GM18505 (cell line): ENCODE measurements around the gene COL4A1.
"Not testable (repeated sequence)": the region's sequence is repeated elsewhere in the genome, so short reads cannot be mapped to it uniquely, and the experiment has no call there.

Source experiments
- ATAC-seq: cut with Tn5 transposase; IDR thresholded peaks from one replicate; pipeline ENCODE4 v1.9.1; 2021; ENCODE audit not compliant: unreplicated experiment
- POLR2A ChIP-seq: IDR thresholded peaks from 4 replicates; pipeline ENCODE4 v1.6.1; 2011; ENCODE audit warnings: borderline replicate concordance; ENCODE audit not compliant: insufficient read depth, insufficient read length; ENCODE audit errors: extremely low read depth

Gene COL4A1

GRCh38 chr13:110125157-110125556 is 181.8 kb downstream of the COL4A1 start:
- no peak for TF ChIP-seq POLR2A
- no peak for ATAC-seq

GRCh38 chr13:110124201-110124940 is 182.6 kb downstream of the COL4A1 start:
- ATAC-seq: no peak
- TF ChIP-seq POLR2A: no peak

- TF ChIP-seq POLR2A: no peak
- ATAC-seq: no peak
Measured at GRCh38 chr13:110123041-110123809, 183.7 kb downstream of the COL4A1 start.

GRCh38 chr13:110121422-110122083 is 185.4 kb downstream of the COL4A1 start:
- TF ChIP-seq POLR2A: no peak
- no peak for ATAC-seq

GRCh38 chr13:110119935-110120905 is 186.7 kb downstream of the COL4A1 start:
- ATAC-seq: no peak
- TF ChIP-seq POLR2A: no peak

GRCh38 chr13:110118106-110118505 is 188.9 kb downstream of the COL4A1 start:
- no peak for TF ChIP-seq POLR2A

GRCh38 chr13:110116072-110116487 is 190.9 kb downstream of the COL4A1 start:
- TF ChIP-seq POLR2A: no peak
- no peak for ATAC-seq

More at GRCh38 chr13:110118106-110118505, 188.9 kb downstream of the COL4A1 start:
- no peak for ATAC-seq

GRCh38 chr13:110115591-110115990 is 191.4 kb downstream of the COL4A1 start:
- no peak for ATAC-seq
- no peak for TF ChIP-seq POLR2A

- ATAC-seq: no peak
- TF ChIP-seq POLR2A: no peak
Measured at GRCh38 chr13:110114316-110114715, 192.6 kb downstream of the COL4A1 start.

- TF ChIP-seq POLR2A: no peak
- ATAC-seq: no peak
Measured at GRCh38 chr13:110113284-110113764, 193.6 kb downstream of the COL4A1 start.

- ATAC-seq: not testable (repeated sequence)
Measured at GRCh38 chr13:110112379-110112778, 194.6 kb downstream of the COL4A1 start.

- no peak for TF ChIP-seq POLR2A
- ATAC-seq: no peak
Measured at GRCh38 chr13:110110783-110111182, 196.2 kb downstream of the COL4A1 start.

- no peak for ATAC-seq
Measured at GRCh38 chr13:110109910-110110309, 197.0 kb downstream of the COL4A1 start.

More at GRCh38 chr13:110109910-110110309, 197.0 kb downstream of the COL4A1 start:
- TF ChIP-seq POLR2A: no peak
